NCI-H1092 (cell line): ENCODE data around the gene BRD3OS.

Experiments used
- DNase-seq: peaks from one replicate; lab custom pipeline; 2025; lab: John Stamatoyannopoulos, UW

The BRD3OS gene

GRCh38 chr9:134004881-134005280, 20.4 kb upstream of the BRD3OS start:
- DNase-seq = no peak

GRCh38 chr9:134005381-134005780, 19.9 kb upstream of the BRD3OS start:
- no peak for DNase-seq

GRCh38 chr9:134007150-134007549, 18.1 kb upstream of the BRD3OS start:
- peak; percentile 56 for DNase-seq

DNA sequence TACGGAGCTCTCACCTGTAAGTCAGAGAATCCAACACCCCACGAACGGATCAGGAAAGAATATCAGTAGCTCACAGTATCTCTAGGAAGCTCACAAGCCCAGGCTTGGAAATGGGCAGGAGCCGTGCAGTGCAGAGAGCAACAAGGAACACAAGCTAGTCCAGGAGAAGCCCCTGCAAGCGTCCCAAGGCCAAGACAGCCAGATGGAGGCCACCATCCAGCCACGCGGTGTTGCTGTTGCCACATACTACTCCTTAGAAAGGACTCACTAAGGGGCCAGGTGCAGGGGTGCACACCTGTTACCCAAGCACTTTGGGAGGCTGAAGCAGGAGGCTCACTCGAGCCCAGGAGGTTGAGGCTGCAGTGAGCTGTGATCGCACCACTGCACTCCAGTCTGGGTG, 17.7 kb upstream of the BRD3OS start:
- no peak for DNase-seq

DNA sequence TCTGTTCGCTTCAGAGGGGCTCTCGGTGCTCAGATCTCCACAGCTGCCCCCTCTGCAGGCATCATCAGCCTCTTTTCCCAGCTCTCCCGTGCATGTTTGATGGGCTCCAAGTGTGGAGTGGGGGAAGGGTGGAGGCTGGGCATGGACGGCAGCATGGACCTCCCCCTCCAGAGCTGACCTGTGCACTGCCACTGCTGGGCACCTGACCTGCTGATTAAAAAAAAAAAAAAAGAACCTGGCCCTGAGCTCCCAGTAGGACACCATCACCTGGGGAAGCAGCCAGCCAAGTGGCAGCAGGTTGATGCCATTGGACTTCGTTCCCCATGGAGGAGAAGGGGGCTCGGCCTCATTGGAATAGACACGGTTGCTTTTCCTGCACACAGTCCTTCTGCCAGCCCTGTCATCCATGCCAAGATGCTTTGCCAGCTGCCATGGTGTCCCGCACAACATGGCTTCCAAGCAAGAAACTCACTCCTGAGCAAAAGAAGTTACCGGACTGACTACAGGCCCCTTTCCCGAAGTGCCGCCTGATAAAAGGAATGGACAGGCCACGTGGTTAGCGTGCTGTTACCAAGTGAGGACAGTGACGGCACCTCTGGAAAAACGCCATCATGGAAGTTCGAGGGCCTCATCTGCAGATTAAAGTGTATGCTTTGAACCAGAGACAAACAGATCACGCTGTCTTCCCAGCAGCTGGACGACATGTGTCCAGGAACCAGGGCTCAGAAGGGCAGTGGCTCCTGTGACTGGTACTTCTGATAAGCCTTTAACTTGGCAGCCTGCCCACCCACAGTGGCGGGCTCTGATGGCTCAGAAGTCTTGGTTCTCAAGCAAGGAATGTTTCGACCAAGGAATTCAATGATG, 14.7 kb upstream of the BRD3OS start:
- DNase-seq = peak; percentile 19

DNA sequence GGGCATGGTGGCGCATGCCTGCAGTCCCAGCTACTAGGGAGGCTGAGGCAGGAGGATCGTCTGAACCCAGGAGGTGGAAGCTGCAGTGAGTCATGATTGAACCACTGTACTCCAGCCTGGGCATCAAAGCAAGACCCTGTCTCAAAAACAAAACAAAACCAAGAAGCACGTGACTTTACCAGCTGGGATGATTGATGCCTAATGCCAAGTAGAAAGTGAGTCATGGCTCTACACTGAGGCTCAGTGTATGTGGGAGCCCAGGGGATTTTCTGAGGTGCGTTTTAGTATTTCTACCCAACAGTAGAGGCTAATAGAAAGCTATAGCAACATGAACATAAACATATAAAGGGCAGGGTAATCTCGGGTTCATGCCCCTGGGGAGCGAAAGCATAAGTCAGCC, 13.9 kb upstream of the BRD3OS start:
- no peak for DNase-seq

GRCh38 chr9:134014946-134015345, 10.3 kb upstream of the BRD3OS start:
- DNase-seq = no peak

- DNase-seq = no peak
Observed at GRCh38 chr9:134024214-134024792, 978 bp upstream of the BRD3OS start.

DNA sequence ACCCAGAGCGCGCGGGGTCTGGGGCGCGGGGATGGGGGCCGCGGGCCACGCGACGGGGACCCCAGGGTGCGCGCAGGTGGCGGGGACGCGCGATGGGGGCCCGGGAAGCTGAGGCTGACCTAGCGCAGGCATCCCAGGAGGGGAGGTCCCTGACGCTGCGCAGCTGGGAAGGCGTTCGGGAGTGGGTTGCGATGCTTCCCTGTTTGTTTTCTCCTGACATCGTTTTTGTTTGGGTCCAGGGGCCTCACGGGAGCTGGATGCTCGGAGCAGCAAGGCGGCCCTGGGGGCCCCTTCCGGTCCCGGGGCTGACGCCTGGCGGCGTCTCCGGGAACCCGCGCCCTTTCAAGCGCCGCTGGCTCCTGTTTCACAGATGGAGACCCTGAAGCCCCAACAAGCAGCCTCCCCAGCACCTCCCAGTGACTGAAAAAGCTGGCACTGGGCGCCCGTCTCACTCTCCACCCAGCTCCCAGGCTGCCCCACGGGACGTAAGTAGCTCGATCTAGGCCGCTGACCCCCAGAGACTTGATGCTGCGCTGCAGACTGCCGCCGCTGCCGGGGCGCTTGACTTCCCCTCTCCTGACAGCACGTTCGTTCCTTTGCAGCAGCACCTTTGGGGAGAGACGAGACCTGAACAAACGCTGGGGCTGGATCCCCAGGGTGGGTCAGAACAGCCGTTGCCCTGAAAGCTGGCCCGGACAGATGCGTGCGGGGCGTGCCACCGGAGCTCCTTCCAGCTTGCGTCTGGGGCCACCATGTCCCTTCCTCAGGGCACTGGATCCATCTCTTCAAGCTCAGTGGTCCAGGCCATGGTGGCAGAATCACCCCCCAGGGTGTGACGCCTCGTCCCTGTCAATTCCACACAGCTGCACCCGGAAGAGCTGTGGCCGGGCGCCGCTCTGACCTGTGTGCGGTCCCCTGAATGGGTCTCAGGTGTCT, 593 bp downstream of the BRD3OS start:
- peak; percentile 32 for DNase-seq

GRCh38 chr9:134026581-134026980, 1.3 kb downstream of the BRD3OS start:
- no peak for DNase-seq

- no peak for DNase-seq
Observed at GRCh38 chr9:134026981-134027380, 1.7 kb downstream of the BRD3OS start.

GRCh38 chr9:134027561-134027960, 2.3 kb downstream of the BRD3OS start:
- DNase-seq = no peak

DNA sequence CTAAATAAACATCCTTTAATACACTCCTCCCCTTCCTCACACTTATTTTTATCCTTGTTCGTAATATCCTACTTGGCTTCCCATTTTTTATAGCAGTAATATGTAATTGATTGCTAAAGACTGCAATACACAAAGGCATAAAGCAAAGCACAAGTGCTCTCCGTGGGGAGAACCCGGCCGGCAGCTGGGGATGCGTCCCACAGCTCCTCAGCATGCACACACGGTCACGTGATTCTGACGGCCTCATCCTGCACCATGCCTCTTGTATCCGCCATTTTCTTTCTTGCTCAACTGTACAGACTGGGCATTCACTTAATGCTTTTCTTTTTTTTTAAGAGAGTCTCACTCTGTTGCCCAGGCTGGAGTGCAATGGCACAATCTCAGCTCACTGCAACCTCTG, 2.8 kb downstream of the BRD3OS start:
- no peak for DNase-seq

GRCh38 chr9:134028575-134029247, 3.4 kb downstream of the BRD3OS start:
- no peak for DNase-seq

- DNase-seq = no peak
Observed at GRCh38 chr9:134029248-134030226, 4.3 kb downstream of the BRD3OS start.

DNA sequence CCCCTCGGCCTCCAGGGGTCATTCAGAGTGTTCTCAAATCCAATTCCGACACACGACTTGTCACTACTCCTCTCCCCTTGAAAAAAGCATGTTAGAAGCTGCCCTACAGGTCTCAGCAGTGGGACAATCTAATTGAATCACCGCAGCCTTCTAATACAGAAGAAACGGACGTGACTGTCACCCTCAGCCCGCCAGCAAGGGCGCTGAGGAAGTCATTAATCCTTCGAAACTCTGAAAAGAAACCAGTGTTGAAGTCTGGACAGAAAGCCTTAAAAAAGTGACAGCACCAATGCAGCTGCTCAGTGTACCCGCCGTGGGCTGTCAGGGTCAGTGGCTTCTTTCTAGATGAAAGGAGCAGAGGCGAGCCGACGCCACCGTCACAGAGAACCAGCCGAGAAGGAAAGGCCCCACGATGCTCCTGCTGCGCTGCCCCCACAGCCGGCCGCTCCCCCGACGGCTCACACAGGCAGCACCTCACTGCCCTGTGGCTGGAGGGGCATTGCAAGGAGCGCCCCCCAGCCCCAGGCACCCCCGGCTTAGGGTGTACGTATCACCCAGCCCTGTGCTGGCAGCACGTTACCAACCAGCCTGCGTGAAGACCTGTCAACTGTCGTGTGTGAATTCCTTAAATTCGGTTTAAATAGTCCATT, 5.7 kb downstream of the BRD3OS start:
- no peak for DNase-seq

- DNase-seq = no peak
Observed at GRCh38 chr9:134031783-134032182, 6.5 kb downstream of the BRD3OS start.

GRCh38 chr9:134032456-134033222, 7.4 kb downstream of the BRD3OS start:
- no peak for DNase-seq

DNA sequence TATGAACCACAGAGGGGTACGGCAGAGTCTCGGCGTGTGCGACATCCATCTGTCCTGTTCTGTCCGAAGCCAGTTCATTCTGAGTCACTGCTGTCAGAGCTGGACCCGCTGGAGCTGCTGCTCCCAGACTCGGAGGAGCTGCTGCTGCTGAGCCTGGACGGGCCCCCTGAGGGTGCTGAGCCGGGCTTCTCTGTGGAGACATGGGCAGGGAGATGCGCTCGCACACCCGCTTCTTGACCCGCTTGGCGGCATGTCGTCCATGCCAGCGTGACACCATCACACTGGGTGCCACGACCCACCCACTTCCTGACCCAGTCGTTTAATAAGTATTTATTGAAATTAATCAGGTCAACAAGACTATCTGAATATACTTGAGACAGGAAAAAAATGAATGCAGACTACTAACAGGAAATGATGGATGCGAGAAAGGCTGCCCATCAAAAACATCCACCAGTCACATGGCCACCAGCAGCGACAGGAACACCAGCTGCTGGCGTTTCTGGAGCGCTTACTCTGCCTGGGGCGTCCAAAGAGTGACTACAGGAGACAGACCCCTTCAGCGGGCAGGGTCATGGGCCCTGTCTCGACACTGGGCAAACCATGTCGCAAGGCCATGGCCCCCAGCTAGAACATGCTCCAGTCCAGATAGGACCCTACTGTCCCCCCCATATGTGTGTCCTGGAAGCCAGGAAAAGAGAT, 8.4 kb downstream of the BRD3OS start:
- DNase-seq = no peak
